NCI-H2171 treated with DMSO at 0.1 percent for 48 hours (cell line): ENCODE data around the gene SHOX.
"Not testable (repeated sequence)": the region's sequence is repeated elsewhere in the genome, so short reads cannot be mapped to it uniquely, and the experiment has no call there.

Experiments used
- DNase-seq: peaks from one replicate; lab custom pipeline; 2025; lab: John Stamatoyannopoulos, UW

The SHOX gene

DNA sequence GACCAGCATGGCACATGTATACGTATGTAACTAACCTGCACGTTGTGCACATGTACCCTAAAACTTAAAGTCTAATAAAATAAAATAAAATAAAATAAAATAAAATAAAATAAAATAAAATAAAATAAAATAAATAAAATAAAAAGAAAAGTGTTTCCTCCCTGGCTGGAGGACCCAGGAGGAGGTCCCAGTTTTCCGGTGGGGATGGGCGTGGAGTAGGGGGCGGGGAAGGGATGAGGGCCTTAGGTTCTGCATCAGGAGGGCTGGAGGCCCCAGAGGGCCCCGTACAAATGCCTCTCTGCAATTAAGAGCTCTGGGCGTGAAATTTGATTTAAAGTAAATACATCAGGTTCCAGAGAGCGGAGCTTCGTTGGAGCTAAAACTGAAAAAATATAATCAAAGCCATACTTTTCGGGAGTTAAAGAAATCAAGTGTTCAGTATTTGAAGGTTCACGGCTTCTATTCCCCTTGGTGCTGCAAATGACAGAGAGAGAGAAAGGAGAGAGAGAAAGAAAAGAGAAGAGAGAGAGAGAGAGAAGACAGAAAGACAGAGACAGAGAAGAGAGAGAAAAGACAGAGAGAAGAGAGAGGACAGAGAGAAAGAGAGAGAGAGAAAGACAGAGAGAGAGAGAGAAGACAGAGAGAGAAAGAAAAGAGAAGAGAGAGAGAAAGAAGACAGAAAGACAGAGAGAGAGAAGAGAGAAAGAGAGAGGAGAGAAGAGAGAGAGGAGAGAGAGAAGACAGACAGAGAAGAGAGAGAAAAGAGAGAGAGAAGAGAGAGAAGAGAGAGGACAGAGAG, 8.7 kb upstream of the SHOX start:
- no peak for DNase-seq

GRCh38 chrX:622802-623201, 7.8 kb upstream of the SHOX start:
- DNase-seq, result not testable (repeated sequence)

- no peak for DNase-seq
Measured at GRCh38 chrX:623268-623598, 7.4 kb upstream of the SHOX start.

DNA sequence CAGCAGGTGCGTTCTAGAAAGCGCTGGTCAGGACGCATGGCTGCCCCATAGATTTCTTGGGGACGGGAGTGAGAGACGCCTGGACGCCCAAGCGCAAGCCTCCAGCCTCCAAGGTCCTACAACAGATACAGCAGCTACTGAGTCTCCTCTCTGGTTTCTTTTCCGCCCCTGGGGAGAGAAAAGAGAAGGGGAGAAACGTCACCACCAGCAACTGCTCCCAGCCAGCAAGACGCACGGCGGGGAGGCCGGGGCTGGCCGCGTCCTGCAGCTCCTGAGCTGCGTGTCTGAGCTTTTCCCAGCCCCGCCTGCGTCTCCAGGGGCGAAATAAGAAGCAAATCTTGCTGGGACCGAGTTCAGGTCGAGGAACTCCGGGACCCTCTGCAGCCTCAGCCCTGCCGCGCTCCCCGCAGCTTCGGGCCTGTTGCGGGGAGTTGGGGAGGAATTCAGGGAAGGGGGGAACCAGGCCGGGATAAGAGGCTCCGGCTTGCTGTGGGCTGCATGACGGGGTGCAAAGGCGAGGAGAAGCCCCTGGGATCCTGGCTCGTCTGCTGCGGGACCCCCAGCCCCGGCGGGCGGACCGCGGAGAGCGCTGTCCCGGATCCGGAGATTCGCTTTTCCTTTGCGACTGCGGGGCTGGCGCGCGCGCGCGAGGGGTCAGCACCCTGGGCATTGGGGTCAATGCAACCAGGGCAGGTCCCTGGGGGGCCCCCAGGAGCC, 6.8 kb upstream of the SHOX start:
- DNase-seq, result no peak

- no peak for DNase-seq
Measured at GRCh38 chrX:625137-625691, 5.4 kb upstream of the SHOX start.

DNA sequence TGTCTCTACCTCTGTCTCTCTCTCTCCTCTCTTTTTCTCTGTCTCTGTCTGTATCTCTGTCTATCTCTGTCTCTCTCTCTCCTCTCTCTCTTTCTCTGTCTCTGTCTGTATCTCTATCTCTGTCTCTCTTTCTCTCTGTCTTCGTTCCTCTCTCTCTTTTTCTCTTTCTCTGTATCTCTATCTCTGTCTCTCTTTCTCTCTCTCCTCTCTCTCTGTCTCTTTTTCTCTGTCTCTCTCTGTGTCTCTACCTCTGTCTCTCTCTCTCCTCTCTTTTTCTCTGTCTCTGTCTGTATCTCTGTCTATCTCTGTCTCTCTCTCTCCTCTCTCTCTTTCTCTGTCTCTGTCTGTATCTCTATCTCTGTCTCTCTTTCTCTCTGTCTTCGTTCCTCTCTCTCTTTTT, 4.5 kb upstream of the SHOX start:
- DNase-seq, result not testable (repeated sequence)

- DNase-seq, result no peak
Measured at GRCh38 chrX:626745-627509, 3.7 kb upstream of the SHOX start.

DNA sequence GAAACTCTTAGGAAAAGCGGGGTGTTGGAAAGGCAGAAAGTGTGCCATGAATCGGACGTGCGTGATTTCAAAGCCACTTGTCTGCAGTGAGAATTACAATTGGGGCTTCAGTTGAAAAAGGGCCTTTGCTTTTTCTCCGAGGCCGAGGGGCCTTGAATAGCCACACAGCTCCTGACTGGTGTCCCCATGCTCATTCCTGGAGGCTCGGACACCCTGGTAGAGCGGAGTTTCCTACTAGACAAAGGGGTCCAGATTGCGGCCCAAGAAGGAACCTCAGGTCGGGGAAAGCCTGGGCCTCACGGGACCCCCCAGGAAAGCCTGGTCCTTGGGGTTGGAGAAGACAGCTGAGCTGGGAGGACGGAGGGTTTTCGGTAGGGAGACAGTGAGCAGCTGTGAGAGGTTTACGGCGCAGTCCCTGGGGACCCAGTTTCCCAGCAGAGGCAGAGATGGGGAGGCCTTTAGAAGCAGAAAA, 3.0 kb upstream of the SHOX start:
- no peak for DNase-seq

DNA sequence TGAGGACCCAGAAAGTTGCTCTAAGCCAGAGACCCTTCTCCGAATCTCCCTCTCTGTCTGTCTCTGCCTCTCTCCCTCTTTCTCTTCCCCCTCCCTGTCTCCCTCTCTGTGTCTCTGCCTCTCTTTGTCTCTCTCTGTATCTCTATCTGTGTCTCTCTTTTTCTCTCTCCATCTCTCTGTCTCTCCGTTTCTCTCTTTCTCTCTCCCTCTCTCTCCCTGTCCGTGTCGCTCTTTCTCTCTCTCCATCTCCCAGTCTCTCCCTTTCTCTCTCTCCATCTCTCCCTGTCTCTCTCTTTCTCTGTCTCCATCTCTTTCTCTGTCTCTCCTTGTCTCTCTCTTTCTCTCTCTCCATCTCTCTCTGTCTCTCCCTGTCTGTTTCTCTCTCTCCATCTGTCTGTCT, 2.6 kb upstream of the SHOX start:
- DNase-seq, result no peak

DNA sequence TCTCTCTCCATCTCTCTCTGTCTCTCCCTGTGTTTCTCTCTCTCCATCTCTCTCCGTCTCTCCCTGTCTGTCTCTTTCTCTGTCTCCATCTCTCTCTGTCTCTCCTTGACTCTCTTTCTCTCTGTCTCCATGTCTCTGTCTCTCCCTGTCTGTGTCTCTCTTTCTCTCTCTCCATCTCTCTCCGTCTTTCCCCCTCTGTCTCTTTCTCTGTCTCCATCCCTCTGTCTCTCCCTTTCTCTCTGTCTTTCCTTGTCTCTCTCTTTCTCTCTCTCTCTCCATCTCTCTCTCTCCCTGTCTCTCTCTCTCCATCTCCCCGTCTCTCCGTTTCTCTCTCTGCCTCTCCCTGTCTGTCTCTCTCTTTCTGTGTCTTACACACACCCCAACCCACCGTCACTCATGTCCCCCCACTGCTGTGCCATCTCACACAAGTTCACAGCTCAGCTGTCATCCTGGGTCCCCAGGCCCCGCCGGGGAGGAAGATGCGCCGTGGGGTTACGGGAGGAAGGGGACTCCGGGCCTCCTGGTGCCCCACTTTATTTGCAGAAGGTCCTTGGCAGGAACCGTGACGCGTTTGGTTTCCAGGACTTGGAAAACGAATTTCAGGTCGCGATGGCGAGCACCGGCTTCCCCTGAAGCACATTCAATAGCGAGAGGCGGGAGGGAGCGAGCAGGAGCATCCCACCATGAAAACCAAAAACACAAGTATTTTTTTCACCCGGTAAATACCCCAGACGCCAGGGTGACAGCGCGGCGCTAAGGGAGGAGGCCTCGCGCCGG, 1.2 kb upstream of the SHOX start:
- DNase-seq, result no peak

- DNase-seq, result no peak
Measured at GRCh38 chrX:630007-630611, 482 bp upstream of the SHOX start.

DNA sequence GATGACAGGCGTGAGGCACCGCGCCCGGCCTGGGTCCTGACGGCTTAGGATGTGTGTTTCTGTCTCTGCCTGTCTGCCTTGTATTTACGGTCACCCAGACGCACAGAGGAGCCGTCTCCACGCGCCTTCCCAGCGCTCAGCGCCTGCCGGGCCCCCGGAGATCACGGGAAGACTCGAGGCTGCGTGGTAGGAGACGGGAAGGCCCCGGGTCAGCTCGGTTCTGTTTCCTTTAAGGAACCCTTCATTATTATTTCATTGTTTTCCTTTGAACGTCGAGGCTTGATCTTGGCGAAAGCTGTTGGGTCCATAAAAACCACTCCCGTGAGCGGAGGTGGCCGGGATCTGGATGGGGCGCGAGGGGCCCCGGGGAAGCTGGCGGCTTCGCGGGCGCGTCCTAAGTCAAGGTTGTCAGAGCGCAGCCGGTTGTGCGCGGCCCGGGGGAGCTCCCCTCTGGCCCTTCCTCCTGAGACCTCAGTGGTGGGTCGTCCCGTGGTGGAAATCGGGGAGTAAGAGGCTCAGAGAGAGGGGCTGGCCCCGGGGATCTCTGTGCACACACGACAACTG, 1.3 kb downstream of the SHOX start:
- DNase-seq, result no peak

- no peak for DNase-seq
Measured at GRCh38 chrX:632366-633042, 1.9 kb downstream of the SHOX start.

GRCh38 chrX:633043-633984, 2.7 kb downstream of the SHOX start:
- DNase-seq, result no peak

GRCh38 chrX:633985-634958, 3.7 kb downstream of the SHOX start:
- DNase-seq, result no peak

- DNase-seq, result no peak
Measured at GRCh38 chrX:635428-636090, 5.0 kb downstream of the SHOX start.

DNA sequence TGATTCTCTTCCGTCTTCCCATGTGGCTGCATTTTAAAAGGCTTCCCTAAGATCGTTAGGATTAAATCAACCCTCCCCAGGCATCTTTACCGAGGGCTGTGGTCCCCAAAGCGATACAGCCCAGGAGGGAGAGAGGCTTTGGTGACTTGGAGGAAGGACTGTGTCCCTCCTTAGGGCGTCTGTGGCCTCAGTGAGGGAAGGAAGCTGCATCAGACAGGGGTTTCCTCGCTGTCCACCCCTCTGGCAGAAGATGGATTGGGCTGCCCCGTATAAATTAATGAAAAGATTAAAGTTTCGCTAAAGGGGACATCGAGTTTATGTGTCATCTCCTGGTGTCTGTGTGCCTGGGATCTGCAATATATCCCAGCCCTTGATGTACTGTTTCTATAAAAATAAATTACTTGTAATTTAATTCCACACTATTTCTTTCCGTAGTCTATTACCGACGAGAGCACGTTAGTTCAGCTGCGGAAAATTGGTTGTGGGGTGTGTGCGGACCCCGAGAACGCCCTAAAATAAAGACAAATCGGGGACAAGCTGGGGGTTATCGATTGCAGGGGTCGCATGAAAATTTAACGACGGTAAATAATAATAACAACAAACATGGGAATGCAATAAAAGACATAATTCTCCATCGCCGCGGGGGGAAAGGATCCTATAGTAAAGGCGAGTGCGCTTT, 6.5 kb downstream of the SHOX start:
- no peak for DNase-seq
